Esophagus muscularis mucosa (tissue), 4 donors: Measurements from ENCODE around the gene FHIP1B.

Source experiments
- CTCF ChIP-seq, 3 experiments: fragments of 200-600 bp in 2 of 3; fragments of 450-650 bp in 1 of 3; sonication (generic) in 2 of 3; IDR thresholded peaks; one replicate each; pipeline ENCODE4 v1.5.1; 2017 to 2019; ENCODE audit warnings: antibody characterized with exemption in 3 of 3, mild to moderate bottlenecking in 2 of 3, moderate library complexity in 1 of 3
- EP300 ChIP-seq: sonication (generic); formaldehyde crosslinking; IDR thresholded peaks from one replicate; pipeline ENCODE4 v1.6.1; 2017; ENCODE audit warnings: antibody characterized with exemption
- POLR2A ChIP-seq: fragments of 450-650 bp; IDR thresholded peaks from one replicate; pipeline ENCODE4 v1.6.1; 2017; ENCODE audit warnings: antibody characterized with exemption, moderate library complexity, mild to moderate bottlenecking, low read depth
- POLR2AphosphoS5 ChIP-seq, 2 donors: sonication (generic); formaldehyde crosslinking; IDR thresholded peaks; one replicate each; pipeline ENCODE4 v1.6.1; 2017; ENCODE audit warnings: antibody characterized with exemption in 2 of 2

- TF ChIP-seq EP300 = no peak
- TF ChIP-seq POLR2AphosphoS5 (IDR thresholded peaks at IDR 0.05) = no peak
- TF ChIP-seq CTCF (IDR thresholded peaks at IDR 0.05) = no peak
- no peak for TF ChIP-seq POLR2A
These were observed 35.6 kb upstream of the FHIP1B start for GRCh38 chr11:6269994-6270393.
